H7 (cell line): ENCODE results near the gene MAPK12. TPM values are rescaled to one million over a fixed set of nuclear protein-coding genes. Genes with fewer than 3 reads are reported as not detected.
"Not testable (repeated sequence)": the region's sequence is repeated elsewhere in the genome, so short reads cannot be mapped to it uniquely, and the experiment has no call there.

Source experiments
- DNase-seq: peaks from one replicate; pipeline ENCODE4 v3.0.0; 2012
- H3K27me3 ChIP-seq: 2 replicates; pipeline ENCODE4 v1.6.0; 2011; ENCODE audit warnings: mild to moderate bottlenecking, low read length; ENCODE audit not compliant: control insufficient read depth, insufficient read depth
- H3K36me3 ChIP-seq: replicated peaks from 2 replicates; pipeline ENCODE4 v1.5.1; 2011; ENCODE audit warnings: low read length; ENCODE audit not compliant: control insufficient read depth, insufficient read depth
- H3K4me3 ChIP-seq: 2 replicates; pipeline ENCODE4 v1.5.1; 2011; ENCODE audit warnings: low read depth, mild to moderate bottlenecking, control low read depth, low read length, moderate library complexity; ENCODE audit not compliant: insufficient read depth
- total RNA-seq: library from RNA; depleted of rRNA; stranded (reverse); fragments of >200 nt; shearing (Covaris generic); gene quantifications from 2 replicates; pipeline ENCODE4 v1.2.3, GENCODE V29; 2014; rRNA removed

MAPK12 gene
- total RNA-seq, 1 experiment from 2014 or later = 23.8 TPM

DNA sequence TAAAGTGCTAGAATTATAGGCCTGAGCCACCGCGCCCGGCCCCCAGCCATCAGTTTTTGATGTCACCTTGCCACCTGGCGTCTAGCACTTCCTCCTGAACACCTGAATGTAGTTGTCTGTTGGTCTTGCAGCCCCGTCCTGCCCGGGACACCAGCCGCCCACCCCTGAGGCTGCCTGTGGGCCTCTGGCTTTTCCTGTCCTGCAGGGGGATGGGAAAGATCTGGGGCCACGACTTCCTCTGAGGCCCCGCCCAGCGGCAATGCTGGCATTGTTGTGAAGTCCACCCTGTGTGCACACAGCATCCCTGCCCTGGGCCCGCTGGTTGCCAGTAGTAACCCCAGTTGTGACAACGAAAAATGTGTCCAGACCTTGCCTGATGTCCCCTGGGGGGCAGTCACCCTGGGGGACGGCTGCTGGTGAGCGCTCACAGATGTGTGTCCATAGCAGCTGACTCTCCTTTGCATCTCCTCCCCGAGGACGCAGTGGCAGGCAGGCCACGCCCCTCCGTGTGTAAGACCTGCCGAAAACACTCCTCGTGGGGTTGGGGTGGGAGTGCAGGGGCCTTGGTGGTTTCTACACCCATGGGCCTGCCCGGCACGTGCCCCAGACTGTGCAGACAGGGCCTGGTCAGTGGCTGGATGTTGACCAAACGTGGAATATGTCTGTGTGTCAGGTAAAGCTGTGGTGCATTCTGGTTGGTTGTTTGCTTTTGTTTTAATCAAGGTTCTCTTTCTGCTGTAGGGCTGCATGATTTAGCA, 53.9 kb downstream of the MAPK12 start:
- no peak for DNase-seq
- H3K4me3 ChIP-seq = no peak overlapping the region
- H3K27me3 ChIP-seq = no peaks in the 10 kb centered on the region
- H3K36me3 ChIP-seq = peaks cover 7% of the 10 kb centered on the region

DNA sequence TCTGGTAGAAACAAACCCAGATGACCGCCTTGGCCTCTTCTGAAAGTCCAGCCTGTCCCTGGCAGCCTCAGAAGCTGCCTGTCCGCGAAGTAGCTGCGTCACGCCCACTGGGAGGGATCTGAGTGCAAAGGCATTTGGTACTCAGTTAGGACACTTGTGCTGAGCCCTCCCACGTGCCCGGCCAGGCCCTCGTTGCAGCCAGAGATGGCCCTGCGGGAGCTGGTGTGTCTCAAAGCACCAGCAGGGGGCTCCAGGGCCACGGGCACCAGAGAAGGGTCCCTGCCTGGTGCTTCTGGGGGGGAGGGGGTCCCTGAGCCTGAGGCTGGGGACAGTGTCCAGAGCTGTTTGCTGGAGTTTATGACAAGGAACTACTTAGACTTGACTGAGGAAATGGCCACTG, 54.9 kb downstream of the MAPK12 start:
- Histone ChIP-seq H3K36me3 (peaks cover 4% of the 10 kb centered on the region), H3K4me3 (no peak overlapping the region)
- peak; percentile 95 for DNase-seq

DNA sequence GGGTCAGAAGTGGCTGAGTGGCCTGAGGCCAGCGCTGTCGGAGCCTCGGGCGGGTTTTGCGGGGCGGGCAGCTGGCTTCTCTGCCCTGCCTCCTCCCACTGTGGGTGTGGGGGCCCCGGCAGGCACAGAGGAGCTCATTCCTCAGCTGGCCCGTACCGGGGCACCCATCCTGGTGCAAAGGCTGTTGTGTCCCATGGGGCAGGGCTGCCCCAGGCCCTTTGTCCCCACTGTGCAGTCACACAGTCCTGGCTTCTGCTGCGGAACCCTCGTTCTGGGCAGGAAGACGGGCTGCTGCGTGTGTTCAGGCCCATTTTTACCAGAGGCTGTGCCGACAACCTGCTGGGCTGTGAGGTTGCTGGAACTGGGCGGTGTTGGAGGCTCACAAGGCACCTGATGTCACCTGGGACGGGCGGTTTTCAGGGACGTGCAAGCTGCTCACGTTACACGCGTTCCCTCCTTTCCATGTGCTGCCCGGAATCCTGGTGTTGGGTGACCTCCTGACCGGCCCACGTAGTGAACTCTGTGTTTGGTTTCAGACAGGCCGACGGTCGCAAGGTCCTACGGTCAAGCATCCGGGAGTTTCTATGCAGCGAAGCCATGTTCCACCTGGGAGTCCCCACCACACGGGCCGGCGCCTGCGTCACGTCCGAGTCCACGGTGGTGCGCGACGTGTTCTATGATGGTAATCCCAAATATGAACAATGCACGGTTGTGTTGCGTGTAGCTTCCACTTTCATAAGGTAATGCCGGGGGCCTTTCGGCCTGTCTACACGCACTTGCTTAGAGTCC, 55.5 kb downstream of the MAPK12 start:
- no peak for DNase-seq
- Histone ChIP-seq H3K36me3 (peaks cover 3% of the 10 kb centered on the region), H3K27me3 (0 out of 2 replicates have a peak, but pooled peaks cover 2% of the 10 kb centered on the region), H3K4me3 (no peak overlapping the region)

More for the DNA sequence above, 54.9 kb downstream of the MAPK12 start:
- H3K27me3 ChIP-seq = 0 out of 2 replicates have a peak, but pooled peaks cover 2% of the 10 kb centered on the region

- H3K27me3 ChIP-seq, H3K4me3 ChIP-seq, DNase-seq, H3K36me3 ChIP-seq: not testable (repeated sequence)
These were observed 56.5 kb downstream of the MAPK12 start for GRCh38 chr22:50204998-50205397.

GRCh38 chr22:50204571-50204970, 56.9 kb downstream of the MAPK12 start:
- no peak for DNase-seq
- Histone ChIP-seq H3K36me3 (no peaks in the 10 kb centered on the region), H3K4me3 (no peak overlapping the region), H3K27me3 (0 out of 2 replicates have a peak, but pooled peaks cover 2% of the 10 kb centered on the region)

DNA sequence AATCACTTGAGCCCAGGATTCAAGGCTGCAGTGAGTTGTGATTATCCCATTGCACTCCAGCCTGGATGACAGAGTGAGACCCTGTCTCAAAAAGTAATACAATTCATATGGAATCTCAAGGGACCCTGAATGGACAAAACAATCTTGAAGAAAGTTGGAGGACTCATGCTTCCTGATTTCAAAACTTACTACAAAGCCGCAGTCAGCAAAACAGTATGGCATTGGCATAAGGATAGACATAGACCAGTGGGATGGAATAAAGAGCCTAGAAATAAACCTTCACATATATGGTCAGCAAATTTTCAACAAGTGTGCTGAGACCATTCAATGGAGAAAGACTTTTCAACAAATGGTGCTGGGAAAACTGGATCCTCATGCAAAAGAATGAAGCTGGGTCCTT, 58.2 kb downstream of the MAPK12 start:
- no peaks in the 10 kb centered on the region for H3K36me3 ChIP-seq
- H3K4me3 ChIP-seq = no peak overlapping the region
- DNase-seq = no peak
- H3K27me3 ChIP-seq = 0 out of 2 replicates have a peak, but pooled peaks cover 2% of the 10 kb centered on the region

Other genes with a start within 250 kb of the MAPK12 start
- gene IL17REL, start 248.9 kb downstream of the MAPK12 start, total RNA-seq = 0.04 TPM in 1 of 2 replicates, not detected in the other
- gene TTLL8, start 203.4 kb downstream of the MAPK12 start, total RNA-seq = not detected in 2 replicates
- gene MLC1, start 176.3 kb downstream of the MAPK12 start, total RNA-seq = 0.14 TPM in 1 of 2 replicates, not detected in the other
- not detected in 2 replicates for gene MOV10L1, start 171.7 kb downstream of the MAPK12 start, total RNA-seq
- gene PANX2, start 91.0 kb downstream of the MAPK12 start, total RNA-seq = 2.2 and 2.6 TPM in 2 replicates
- 83.1 and 84.6 TPM in 2 replicates for gene TRABD, start 75.8 kb downstream of the MAPK12 start, total RNA-seq
- gene SELENOO, start 60.7 kb downstream of the MAPK12 start, total RNA-seq = 27.8 and 29.9 TPM in 2 replicates
- gene TUBGCP6, start 16.7 kb downstream of the MAPK12 start, total RNA-seq = 24.0 and 31.6 TPM in 2 replicates
- 15.7 and 22.4 TPM in 2 replicates for gene HDAC10, start 10.4 kb downstream of the MAPK12 start, total RNA-seq
- 1.4 and 2.4 TPM in 2 replicates for gene MAPK11, start 8.7 kb upstream of the MAPK12 start, total RNA-seq
- 33.4 and 39.8 TPM in 2 replicates for gene PLXNB2, start 46.0 kb upstream of the MAPK12 start, total RNA-seq
- 0.52 and 1.1 TPM in 2 replicates for gene DENND6B, start 65.3 kb upstream of the MAPK12 start, total RNA-seq
- gene PPP6R2, start 81.6 kb upstream of the MAPK12 start, total RNA-seq = 47.0 and 48.7 TPM in 2 replicates
- gene SBF1, start 213.4 kb upstream of the MAPK12 start, total RNA-seq = 53.8 and 64.4 TPM in 2 replicates
- gene ADM2, start 219.9 kb upstream of the MAPK12 start, total RNA-seq = 3.0 and 3.2 TPM in 2 replicates
- gene MIOX, start 225.2 kb upstream of the MAPK12 start, total RNA-seq = not detected in 2 replicates
- gene LMF2, start 246.0 kb upstream of the MAPK12 start, total RNA-seq = 19.0 and 28.1 TPM in 2 replicates
- 74.1 and 86.5 TPM in 2 replicates for gene NCAPH2, start 246.5 kb upstream of the MAPK12 start, total RNA-seq